ENCODE measurements around the gene TRAPPC12.

- TF ChIP-seq ZNF263 (CRISPR knock-in tag; IDR thresholded peaks at IDR 0.05; ENCODE audit: low read depth), result no peak
- no peak for TF ChIP-seq SMAD3 (CRISPR knock-in tag; IDR thresholded peaks at IDR 0.05; ENCODE audit: borderline replicate concordance)
- no peak for TF ChIP-seq ZNF121 (CRISPR knock-in tag; IDR thresholded peaks at IDR 0.05)
- no peak for TF ChIP-seq USF2 (CRISPR knock-in tag; IDR thresholded peaks at IDR 0.05)
- no peak for TF ChIP-seq ATF3 (CRISPR knock-in tag; conservative IDR thresholded peaks at IDR 0.05)
- TF ChIP-seq FOXJ3 (CRISPR knock-in tag; IDR thresholded peaks at IDR 0.05; ENCODE audit: borderline replicate concordance), result no peak
- no peak for TF ChIP-seq ZNF138 (CRISPR knock-in tag; conservative IDR thresholded peaks at IDR 0.05)
- TF ChIP-seq, protein P1, sequence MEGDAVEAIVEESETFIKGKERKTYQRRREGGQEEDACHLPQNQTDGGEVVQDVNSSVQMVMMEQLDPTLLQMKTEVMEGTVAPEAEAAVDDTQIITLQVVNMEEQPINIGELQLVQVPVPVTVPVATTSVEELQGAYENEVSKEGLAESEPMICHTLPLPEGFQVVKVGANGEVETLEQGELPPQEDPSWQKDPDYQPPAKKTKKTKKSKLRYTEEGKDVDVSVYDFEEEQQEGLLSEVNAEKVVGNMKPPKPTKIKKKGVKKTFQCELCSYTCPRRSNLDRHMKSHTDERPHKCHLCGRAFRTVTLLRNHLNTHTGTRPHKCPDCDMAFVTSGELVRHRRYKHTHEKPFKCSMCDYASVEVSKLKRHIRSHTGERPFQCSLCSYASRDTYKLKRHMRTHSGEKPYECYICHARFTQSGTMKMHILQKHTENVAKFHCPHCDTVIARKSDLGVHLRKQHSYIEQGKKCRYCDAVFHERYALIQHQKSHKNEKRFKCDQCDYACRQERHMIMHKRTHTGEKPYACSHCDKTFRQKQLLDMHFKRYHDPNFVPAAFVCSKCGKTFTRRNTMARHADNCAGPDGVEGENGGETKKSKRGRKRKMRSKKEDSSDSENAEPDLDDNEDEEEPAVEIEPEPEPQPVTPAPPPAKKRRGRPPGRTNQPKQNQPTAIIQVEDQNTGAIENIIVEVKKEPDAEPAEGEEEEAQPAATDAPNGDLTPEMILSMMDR (IDR thresholded peaks at IDR 0.05), result no peak
- TF ChIP-seq ATF2 (CRISPR knock-in tag; IDR thresholded peaks at IDR 0.05; ENCODE audit: borderline replicate concordance, low read depth), result no peak
These were observed 30.2 kb downstream of the TRAPPC12 start for GRCh38 chr2:3409627-3410170.
